Stimulated activated CD4-positive, alpha-beta T cell treated with anti-CD3 and anti-CD28 coated beads, Interleukin-12 subunit alpha, Interleukin-12 subunit beta, amount 100 ng/mL, for 48 hours (primary cell): Measurements from ENCODE around the gene SCN2B.
A peak's percentile ranks its signal among the peaks of the same experiment; 100 is the strongest.
"Not testable (repeated sequence)": the region's sequence is repeated elsewhere in the genome, so short reads cannot be mapped to it uniquely, and the experiment has no call there.

Experiments
- DNase-seq, 3 donors: peaks; one replicate each; pipeline ENCODE4 v3.0.0-alpha.2; 2020; ENCODE audit warnings: low read depth in 2 of 3, low spot score in 1 of 3

The SCN2B gene

GRCh38 chr11:118207079-118207478 lies 30.6 kb upstream of the SCN2B start:
- no peak for DNase-seq

GRCh38 chr11:118206391-118207031 lies 30.1 kb upstream of the SCN2B start:
- no peak for DNase-seq

- DNase-seq: no peak
Measured at GRCh38 chr11:118205606-118206378, 29.4 kb upstream of the SCN2B start.

DNA sequence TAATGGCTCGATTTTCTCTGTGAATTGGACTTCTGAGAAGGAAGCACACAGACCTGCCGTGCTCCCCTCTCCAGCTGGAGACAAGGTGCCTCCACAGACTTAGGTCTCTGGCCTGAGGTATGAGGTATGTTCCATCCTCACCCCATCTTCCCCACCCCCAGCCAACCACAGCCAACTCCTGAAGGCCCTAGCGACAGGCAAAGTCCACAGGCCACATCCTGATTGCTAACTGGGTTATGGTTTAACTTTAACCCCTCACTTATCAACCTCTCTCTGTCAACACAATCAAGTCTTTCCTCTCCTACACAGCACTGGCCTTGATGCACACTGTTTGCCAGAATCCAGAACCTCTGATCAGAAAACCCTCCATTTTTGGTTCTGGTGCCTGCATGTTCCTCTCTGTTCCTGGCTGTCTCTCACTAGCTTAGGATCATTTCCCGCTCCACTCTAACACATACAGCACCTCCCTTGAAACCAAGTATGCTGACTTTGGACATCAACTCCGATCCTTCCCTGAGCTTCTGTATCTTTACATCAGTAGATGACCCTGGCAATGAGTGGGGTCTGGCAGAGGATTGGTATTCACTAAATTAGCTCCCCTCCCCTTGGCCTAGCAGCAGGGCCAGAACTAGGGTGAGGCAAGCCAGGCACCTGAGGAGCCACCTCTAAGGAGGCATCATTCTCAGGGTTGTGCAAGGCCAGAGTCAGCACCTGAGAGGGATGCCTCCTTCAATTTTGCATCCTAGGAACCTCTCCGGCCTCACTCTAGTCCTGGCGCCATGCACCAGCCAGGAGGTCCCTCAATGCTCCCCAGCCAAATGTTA lies 26.4 kb upstream of the SCN2B start:
- peak in 2 of 3 donors; percentile 43 to 49 for DNase-seq

- no peak for DNase-seq
Measured at GRCh38 chr11:118201966-118202365, 25.5 kb upstream of the SCN2B start.

- DNase-seq: peak in 2 of 3 donors; percentile 43 to 56
Measured at GRCh38 chr11:118200901-118201680, 24.7 kb upstream of the SCN2B start.

GRCh38 chr11:118200497-118200896 lies 24.1 kb upstream of the SCN2B start:
- no peak for DNase-seq

GRCh38 chr11:118199135-118199534 lies 22.7 kb upstream of the SCN2B start:
- no peak for DNase-seq

DNA sequence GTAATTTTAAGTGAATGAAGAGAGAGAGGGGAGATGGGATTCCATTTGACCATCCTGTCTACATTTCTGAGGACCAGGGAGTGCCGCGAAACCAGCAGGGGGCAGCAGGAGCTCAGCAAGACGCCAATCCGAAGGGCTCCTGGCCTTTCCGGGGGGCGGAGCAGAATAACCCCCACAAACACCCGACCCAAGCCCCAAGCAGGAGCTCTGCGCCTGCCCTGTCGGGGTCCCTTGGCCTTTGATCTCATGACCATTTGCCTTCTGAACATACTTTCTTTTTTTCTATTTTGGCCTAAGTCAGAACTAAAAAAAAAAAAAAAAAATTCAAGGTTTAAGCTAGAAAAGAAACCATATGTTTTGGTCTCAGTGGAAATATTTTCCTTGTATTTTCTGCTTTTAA lies 21.9 kb upstream of the SCN2B start:
- peak; percentile 71 to 83 (median 77) for DNase-seq

DNA sequence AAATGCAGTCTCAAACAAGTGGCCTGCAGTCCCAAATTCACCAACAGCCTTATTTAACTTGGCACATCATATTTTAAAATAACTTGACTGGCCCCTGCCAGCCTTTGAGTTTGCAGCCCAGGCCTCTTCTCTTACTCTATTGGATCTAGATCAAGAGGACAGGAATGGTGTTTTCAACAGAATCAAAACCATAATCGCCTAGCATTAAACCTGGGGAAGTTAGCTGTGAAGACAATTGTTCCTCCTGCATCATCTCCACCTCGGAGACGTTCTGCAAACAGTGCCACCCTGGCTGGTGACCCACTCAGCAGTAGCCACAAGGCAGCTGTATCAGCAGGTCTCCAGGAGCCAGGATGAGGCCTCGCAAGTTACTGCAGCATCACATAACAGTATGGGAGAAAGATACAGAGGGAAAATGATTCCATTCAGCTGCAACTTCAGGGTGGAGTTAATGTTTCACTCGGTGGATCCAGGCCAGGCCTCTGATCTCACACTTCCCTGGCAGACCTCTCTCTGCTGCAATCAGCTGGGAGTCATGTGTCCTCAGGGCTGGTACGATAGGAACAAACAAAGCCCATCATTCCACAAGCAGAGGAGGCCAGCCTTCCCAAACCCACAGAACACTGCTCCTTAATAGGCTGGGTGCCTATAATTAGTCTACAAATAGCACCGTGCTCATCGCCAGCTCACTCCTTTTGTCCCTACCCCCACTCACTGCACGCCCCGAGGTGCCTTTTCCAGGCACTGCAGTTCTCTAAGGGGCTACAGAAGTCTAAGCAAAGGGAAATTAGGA lies 18.6 kb upstream of the SCN2B start:
- DNase-seq: no peak

GRCh38 chr11:118193910-118194566 lies 17.6 kb upstream of the SCN2B start:
- no peak for DNase-seq

- not testable (repeated sequence) for DNase-seq
Measured at GRCh38 chr11:118192817-118193216, 16.4 kb upstream of the SCN2B start.

DNA sequence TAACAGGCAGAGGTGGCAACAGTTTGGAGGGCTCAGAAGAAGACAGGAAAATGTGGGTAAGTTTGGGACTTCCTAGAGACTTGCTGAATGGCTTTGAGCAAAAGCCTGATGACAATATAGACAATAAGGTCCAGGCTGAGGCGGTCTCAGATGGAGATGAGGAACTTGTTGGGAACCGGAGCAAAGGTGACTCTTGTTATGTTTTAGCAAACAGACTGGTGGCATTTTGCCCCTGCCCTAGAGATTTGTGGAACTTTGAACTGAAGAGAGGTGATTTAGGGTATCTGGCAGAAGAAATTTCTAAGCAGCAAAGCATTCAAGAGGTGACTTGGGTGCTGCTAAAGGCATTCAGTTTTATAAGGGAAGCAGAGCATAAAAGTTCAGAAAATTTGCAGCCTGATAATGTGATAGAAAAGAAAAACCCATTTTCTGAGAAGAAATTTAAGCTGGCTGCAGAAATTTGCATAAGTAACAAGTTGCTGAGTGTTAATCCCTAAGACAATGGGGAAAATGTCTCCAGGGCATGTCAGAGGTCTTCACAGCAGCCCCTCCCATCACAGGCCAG lies 14.6 kb upstream of the SCN2B start:
- not testable (repeated sequence) for DNase-seq

DNA sequence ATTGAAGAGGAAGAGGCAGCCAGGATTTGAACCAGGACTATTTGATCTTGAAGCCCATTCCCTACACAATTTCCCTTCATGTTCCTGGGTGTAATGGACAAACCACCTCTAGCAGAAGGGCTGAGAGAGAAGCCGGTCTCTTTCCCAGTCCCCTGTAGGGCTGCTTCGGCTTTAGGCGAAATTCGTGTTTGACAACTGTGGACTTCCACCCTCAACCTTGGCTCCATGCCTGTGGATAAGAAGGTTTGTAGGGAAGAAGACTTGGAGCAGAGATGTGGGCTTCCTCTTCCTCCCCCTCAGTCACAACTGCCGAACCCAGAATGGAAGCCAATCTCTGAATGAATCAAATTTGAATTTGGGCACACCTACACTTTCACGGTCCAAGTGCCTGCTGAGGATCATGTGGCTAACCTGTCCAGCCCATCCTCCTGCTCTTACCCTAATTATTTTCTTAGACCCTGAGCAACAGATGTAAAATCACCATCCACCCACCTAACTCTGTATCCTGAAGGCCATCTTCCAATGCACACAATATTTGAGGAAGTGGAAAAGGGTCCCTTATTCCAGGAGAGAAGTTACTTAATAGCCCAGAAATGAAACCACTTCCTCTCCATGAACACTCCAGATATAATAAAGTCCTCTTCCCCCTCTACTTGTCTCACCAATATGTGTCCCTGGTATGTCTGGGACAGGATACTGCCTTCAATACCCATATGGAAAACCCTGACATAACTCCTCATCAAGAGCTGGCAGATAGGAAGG lies 10.1 kb upstream of the SCN2B start:
- DNase-seq: no peak

DNA sequence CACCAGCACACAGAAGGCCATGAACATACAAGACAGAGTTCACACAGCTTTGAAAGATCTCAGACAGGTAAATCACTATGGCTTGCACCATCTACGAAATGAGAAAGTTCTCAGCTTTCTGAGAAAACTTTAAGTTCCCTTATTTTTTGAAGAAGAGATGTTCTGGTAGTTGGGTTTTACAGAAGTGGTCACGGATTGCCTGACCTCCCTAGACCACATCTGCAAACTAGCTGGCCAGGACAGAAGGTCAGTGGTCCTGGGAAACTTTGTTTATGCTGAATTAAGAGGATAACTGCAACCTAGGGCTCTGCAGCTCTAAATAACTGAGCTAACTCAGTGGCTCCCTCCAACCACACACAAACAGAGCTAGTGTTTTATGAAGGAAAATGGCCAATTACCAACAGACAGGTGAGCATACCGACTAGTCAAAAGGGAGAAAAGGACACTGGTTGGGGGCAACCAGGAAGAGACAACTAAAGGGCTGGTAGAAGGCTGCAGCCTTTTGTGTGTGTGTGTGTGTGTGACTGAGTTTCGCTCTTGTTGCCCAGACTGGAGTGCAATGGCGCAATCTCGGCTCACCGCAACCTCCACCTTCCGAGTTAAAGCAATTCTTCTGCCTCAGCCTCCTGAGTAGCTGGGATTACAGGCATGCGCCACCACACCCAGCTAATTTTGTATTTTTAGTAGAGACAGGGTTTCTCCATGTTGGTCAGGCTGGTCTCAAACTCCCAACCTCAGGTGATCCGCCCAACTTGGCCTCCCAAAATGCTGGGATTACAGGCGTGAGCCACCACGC lies 8.5 kb upstream of the SCN2B start:
- DNase-seq: no peak

- not testable (repeated sequence) for DNase-seq
Measured at GRCh38 chr11:118183691-118184090, 7.3 kb upstream of the SCN2B start.

DNA sequence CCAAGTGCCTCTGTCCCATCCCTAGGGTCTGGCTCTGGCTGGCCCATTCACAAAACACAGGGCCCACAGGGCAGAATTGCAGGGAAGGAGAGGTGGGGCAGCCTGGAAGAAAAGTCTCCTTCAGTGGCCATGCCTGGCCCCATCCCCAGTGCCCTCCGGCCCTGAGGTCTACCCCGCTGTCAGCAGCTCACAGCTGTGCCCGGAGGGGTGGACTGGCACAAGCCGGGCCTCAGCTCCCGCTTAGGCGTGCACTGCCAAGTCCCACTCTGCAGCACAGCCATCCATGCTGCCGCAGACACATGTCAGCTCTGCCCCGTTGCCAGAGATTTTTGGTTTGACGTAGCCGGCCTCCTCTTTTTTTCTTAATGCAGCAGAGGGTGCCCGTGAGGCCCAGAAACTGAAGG lies 3.9 kb upstream of the SCN2B start:
- no peak for DNase-seq

DNA sequence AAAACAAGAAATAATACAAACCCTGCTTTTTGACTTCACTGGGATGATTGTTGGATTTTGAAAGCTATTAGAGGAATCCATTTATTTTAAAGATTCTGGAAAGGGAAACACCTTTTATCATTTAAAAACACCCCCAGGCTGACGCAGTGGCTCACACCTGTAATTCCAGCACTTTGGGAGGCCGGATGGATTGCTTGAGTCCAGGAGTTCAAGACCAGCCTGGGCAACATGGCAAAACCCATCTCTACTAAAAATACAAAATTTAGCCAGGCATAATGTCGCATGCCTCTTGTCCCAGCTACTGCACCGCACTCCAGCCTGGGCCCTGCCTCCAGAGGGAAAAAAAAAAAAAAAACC lies 317 bp upstream of the SCN2B start:
- DNase-seq: no peak
